IPS DF 4.7 (cell line): Measurements from ENCODE around the gene SNRNP25.

ENCODE experiments used
- DNase-seq: peaks from one replicate; pipeline ENCODE4 v3.0.0-alpha.2; 2013; ENCODE audit warnings: low spot score; ENCODE audit errors: extremely low read depth

The SNRNP25 gene

GRCh38 chr16:101586-101985 is 48.0 kb downstream of the SNRNP25 start:
- no peak for DNase-seq

- DNase-seq = no peak
Observed at GRCh38 chr16:102060-102855, 48.6 kb downstream of the SNRNP25 start.

GRCh38 chr16:104355-104754 is 50.7 kb downstream of the SNRNP25 start:
- DNase-seq = no peak

- no peak for DNase-seq
Observed at GRCh38 chr16:104928-105327, 51.3 kb downstream of the SNRNP25 start.

GRCh38 chr16:105521-105920 is 51.9 kb downstream of the SNRNP25 start:
- DNase-seq = no peak

GRCh38 chr16:106623-107324 is 53.1 kb downstream of the SNRNP25 start:
- DNase-seq = peak; percentile 44
